ENCODE measurements around the gene ZNF491.
A peak's percentile ranks its signal among the peaks of the same experiment; 100 is the strongest.
"Not testable (repeated sequence)": the region's sequence is repeated elsewhere in the genome, so short reads cannot be mapped to it uniquely, and the experiment has no call there.

ZNF491 gene

DNA sequence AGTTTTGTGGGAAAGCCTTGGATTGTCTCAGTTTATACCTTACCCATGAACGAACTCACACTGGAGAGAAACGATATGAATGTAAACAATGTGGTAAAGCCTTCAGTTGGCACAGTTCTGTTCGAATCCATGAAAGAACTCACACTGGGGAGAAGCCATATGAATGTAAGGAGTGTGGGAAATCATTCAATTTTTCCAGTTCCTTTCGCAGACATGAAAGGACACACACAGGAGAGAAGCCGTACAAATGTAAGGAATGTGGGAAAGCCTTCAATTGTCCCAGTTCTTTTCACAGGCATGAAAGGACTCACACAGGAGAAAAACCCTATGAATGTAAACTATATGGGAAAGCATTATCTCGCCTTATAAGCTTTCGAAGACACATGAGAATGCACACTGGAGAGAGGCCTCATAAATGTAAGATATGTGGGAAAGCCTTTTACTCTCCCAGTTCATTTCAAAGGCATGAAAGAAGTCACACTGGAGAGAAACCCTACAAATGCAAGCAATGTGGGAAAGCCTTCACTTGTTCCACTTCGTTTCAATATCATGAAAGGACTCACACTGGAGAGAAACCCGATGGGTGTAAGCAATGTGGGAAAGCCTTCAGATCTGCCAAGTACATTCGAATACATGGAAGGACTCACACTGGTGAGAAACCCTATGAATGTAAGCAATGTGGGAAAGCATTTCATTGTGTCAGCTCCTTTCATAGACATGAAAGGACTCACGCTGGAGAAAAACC is 8.2 kb downstream of the ZNF491 start:
- no peak for DNase-seq (ENCODE audit: low spot score)

GRCh38 chr19:11807099-11807380 is 8.7 kb downstream of the ZNF491 start:
- DNase-seq (ENCODE audit: low spot score), result no peak

DNA sequence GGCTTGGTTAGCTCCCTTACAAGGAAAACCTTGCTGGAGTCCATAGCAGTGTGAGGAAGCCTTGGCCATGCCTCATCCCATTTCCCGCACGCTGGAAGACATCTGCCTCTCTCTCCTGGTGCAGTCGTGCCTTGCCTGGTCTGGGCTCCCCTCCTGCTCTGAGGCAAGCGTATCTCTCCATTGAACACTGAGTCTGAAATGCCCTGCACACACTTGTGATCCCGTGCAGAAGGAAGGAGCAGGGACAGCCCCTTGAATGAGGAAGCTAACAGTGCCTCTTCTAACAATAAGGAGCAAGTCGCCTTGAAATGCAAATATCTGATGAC is 15.3 kb downstream of the ZNF491 start:
- DNase-seq (ENCODE audit: low spot score), result no peak

DNA sequence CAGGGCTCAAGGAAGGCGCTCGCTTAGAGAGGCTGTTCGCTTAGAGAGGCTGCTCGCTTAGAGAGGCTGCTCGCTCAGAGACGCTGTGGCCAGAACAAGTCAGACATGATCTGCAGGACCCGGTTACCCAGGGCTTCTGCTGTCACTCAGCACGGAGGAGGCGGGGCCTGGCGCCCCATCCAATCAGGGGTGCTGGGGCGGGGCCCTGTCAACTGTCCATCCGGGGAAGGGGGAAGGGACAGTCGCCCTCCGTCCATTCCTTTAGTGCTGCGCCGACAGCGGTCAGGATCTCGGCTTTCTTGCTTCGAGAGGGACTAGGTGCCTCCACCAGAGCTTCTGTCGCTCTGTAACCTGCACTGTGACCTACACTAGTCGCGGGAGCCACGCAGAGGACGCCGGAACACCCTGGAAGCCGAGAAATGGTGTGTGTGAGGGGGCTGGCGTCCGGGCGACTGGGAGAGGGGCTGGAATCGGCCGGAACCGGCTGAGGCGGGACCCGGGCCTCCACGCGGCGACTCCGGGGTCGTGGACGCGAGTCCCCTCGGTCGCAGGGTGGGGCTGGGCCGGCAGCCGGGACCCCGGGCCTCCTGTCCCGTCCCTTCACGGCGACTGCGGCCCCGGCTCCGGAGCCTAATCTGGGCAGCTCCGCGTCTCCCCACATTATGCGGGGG is 15.8 kb downstream of the ZNF491 start, which contains the start of gene ZNF440:
Gene ZNF440, plus strand, starts transcription at position 245 of the 671 bp plus-strand sequence. Its CDS starts 175 bp downstream, at position 420.
- peak; percentile 94 for DNase-seq (ENCODE audit: low spot score)

GRCh38 chr19:11814700-11815035 is 16.3 kb downstream of the ZNF491 start:
- no peak for DNase-seq (ENCODE audit: low spot score)

- DNase-seq (ENCODE audit: low spot score), result no peak
These were observed 23.3 kb downstream of the ZNF491 start for GRCh38 chr19:11821474-11822109.

DNA sequence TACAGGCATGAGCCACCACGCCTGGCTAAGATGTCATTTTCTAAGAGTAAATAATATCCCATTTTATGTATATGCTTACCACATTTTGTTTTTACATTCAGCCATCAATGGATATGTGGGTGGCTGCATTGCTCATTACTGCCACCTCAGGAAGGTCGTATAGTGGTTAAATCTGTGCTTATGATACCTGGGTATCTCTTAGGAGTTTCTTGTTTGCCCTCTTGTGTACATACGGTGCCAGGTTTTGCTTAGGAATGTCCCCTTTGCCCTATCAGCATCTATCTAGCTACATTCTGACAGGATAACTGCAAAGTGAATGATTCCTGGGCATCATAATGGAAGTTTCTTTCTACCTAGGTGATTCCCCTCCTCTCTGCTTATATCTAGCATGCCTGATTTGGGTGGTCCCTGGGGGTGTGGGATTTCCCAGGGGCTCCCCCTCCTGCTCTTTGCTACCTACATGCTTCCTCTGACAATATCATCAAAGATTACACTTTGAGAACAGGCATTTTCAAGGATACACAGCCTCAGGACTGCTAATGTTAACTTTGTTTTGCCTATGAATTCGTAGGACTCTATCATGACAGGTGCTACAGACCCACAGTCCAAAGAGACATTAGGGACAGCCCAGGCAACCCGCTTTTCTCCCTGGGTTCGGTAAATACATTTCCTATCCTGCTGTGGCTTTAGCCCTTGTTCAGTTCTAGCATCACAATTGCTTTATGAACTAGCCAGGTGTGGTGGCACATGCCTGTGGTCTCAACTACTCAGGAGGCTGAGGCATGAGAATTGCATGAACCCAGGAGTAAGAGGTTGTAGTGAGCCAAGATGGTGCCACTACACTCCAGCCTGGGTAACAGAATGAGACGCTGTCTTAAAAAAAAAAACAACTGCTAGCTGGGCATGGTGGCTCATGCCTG is 30.9 kb downstream of the ZNF491 start:
- not testable (repeated sequence) for DNase-seq (ENCODE audit: low spot score)

DNA sequence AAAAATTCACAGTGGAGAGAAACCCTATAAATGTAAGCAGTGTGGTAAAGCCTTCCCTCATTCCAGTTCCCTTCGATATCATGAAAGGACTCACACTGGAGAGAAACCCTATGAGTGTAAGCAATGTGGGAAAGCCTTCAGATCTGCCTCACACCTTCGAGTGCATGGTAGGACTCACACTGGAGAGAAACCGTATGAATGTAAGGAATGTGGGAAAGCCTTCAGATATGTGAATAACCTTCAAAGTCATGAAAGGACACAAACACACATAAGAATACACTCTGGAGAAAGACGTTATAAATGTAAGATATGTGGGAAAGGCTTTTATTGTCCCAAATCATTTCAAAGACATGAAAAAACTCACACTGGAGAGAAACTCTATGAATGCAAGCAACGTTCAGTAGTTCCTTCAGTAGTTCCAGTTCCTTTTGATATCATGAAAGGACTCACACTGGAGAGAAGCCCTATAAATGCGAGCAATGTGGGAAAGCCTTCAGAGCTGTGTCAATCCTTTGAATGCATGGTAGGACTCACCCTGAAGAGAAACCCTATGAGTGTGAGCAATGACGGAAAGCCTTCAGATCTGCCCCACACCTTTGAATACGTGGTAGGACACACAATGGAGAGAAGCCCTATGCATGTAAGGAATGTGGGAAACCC is 34.1 kb downstream of the ZNF491 start:
- DNase-seq (ENCODE audit: low spot score), result no peak

GRCh38 chr19:11833541-11833940 is 35.2 kb downstream of the ZNF491 start:
- DNase-seq (ENCODE audit: low spot score), result no peak

- DNase-seq (ENCODE audit: low spot score), result not testable (repeated sequence)
These were observed 37.3 kb downstream of the ZNF491 start for GRCh38 chr19:11835626-11836066.

DNA sequence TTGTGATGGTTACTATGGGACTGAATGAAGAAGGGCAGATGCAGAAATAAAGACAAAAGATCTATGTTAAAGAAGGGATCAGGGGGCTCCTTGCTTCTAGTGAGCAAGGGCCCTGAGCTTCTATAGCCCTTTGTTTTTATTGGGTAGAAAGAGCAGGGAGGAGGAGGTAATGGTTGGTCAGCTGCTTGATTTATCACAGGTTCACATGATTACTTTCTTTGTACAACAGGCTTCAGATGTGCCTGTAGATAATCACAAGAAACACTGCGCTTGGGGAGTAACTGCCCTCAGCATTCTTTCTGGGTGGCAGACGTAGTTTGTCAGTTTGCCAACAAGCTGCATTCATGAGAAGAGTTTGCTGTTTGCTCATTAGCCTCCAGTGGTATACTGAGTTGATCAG is 45.4 kb downstream of the ZNF491 start:
- no peak for DNase-seq (ENCODE audit: low spot score)

- DNase-seq (ENCODE audit: low spot score), result not testable (repeated sequence)
These were observed 49.3 kb downstream of the ZNF491 start for GRCh38 chr19:11847615-11848014.

- no peak for DNase-seq (ENCODE audit: low spot score)
These were observed 49.9 kb downstream of the ZNF491 start for GRCh38 chr19:11848200-11848593.

- peak; percentile 92 for DNase-seq (ENCODE audit: low spot score)
These were observed 50.5 kb downstream of the ZNF491 start, which contains the start of gene ZNF439 for GRCh38 chr19:11848594-11849469. Gene ZNF439 (plus strand): TSS chr19:11848726. CDS start chr19:11848868, 142 bp downstream.

DNA sequence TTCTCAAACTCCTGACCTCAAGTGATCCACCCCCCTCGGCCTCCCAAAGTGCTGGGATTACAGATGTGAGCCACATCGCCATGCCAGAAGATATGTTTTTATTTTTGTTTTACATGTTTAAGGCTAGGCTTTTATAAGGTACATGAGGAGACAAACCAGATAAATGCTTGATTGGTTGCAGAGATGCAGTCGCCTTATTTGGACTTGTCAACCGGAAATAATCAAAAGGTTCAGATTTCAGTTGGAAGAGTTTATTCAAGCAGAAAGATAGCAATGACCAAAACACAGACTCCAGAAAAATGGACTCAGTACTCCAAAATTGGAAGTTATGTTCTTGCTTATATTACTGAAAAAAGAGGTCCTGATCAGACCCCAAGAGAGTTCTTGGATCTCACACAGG is 52.0 kb downstream of the ZNF491 start:
- DNase-seq (ENCODE audit: low spot score), result not testable (repeated sequence)

DNA sequence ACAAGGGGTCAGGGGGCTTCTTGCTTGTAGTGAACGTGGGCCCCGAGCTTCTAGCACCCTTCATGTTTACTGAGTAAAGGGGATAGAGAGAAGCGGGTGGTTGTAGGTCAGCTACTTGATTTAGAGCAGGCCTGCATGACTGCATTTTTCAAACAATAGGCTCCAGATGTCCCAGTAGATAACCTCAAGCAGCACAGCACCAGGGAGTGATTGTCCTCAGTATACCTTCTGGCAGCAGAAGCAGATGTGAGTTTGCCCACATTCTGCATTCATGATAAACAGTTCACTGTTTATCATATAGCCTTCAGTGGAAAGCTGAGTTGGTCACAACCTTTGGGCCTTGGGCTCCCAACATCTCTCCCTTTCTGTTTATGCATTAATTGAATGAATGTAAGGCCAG is 55.0 kb downstream of the ZNF491 start:
- no peak for DNase-seq (ENCODE audit: low spot score)

- DNase-seq (ENCODE audit: low spot score), result no peak
These were observed 58.4 kb downstream of the ZNF491 start for GRCh38 chr19:11856596-11857250.

Data from putamen (tissue), 1 donor.